Body of pancreas (tissue), 4 donors: ENCODE data around the gene MAGI1.

Experiments
- POLR2A ChIP-seq, 3 donors: fragments of 450-650 bp; IDR thresholded peaks; one replicate each; pipeline ENCODE4 v1.6.1; 2016; ENCODE audit warnings: antibody characterized with exemption in 3 of 3, mild to moderate bottlenecking in 2 of 3
- TF ChIP-seq, protein P1 (sequence below), 7 experiments: fragments of 450-650 bp in 4 of 7; fragments of 200-600 bp in 3 of 7; sonication (generic) in 3 of 7; IDR thresholded peaks; one replicate each; pipeline ENCODE4 v1.5.1; 2016 to 2019; ENCODE audit warnings: antibody characterized with exemption in 7 of 7

DNA sequence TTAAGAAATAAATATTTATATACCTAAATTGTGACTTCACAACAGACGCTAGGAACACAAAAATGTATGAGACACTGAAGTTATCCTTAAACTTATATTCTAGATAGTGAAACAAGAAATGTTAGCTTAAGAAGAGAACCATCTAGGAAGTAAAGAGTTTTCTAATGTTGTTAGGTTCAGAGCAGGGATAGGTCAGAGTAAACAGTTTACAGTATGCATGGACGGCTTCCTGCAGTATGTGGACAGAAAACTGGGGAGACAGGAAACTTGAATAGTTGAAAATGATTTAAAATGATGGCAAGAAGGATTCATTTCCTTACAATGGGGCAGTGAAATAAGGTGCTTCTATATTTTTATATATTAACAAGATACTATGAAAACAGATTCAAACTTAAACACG is 449.8 kb downstream of the MAGI1 start:
- TF ChIP-seq, protein P1, sequence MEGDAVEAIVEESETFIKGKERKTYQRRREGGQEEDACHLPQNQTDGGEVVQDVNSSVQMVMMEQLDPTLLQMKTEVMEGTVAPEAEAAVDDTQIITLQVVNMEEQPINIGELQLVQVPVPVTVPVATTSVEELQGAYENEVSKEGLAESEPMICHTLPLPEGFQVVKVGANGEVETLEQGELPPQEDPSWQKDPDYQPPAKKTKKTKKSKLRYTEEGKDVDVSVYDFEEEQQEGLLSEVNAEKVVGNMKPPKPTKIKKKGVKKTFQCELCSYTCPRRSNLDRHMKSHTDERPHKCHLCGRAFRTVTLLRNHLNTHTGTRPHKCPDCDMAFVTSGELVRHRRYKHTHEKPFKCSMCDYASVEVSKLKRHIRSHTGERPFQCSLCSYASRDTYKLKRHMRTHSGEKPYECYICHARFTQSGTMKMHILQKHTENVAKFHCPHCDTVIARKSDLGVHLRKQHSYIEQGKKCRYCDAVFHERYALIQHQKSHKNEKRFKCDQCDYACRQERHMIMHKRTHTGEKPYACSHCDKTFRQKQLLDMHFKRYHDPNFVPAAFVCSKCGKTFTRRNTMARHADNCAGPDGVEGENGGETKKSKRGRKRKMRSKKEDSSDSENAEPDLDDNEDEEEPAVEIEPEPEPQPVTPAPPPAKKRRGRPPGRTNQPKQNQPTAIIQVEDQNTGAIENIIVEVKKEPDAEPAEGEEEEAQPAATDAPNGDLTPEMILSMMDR (IDR thresholded peaks at IDR 0.05) = no peak
- TF ChIP-seq POLR2A (IDR thresholded peaks at IDR 0.05) = no peak
